GM21529 (cell line): ENCODE measurements around the gene C1orf174.

ENCODE experiments used
- ATAC-seq: cut with Tn5 transposase; IDR thresholded peaks from one replicate; pipeline ENCODE4 v1.9.1; 2021; ENCODE audit not compliant: unreplicated experiment

The C1orf174 gene

DNA sequence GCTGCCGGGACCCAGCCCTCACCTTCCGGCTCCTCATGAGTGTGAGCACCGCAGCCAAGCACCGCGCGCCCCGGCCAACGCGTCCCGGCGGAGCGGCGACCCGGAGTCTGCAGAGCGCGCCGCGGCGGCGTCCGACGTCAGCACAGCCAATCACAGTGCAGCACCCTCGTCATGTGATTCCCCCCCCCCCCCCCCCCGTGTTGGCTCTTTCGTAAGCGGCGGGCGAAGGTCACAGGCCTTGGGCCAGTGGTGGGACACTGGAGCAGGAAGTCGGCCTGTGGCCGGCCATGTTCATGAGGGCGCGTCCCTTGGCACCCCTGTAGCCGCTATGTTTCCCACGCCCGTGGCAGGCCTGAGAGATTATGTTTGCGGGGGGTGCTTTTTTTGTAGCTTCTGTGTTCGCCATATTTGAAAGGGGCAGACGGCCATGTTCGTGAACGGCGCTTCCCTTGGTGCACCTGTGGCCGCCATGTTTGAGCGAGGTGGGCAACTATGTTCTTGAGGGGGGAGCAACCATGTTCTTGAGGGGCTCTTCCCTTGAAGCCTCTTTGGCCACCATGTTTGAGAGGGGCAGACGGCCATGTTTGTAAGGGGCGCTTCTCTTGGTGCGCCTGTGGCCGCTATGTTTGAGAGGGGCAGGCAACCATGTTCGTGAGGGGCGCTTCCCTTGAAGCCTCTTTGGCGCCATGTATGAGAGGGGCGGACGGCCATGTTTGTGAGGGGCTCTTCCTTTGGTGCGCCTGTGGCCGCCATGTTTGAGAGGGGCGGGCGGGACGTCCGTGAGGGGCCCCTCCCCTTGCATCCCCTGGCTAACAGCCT is at the start of gene C1orf174:
C1orf174 (minus strand) TSS at position 123 of the 819 bp plus-strand sequence; CDS start at position 37, 86 bp downstream.
- peak; percentile 71 for ATAC-seq

DNA sequence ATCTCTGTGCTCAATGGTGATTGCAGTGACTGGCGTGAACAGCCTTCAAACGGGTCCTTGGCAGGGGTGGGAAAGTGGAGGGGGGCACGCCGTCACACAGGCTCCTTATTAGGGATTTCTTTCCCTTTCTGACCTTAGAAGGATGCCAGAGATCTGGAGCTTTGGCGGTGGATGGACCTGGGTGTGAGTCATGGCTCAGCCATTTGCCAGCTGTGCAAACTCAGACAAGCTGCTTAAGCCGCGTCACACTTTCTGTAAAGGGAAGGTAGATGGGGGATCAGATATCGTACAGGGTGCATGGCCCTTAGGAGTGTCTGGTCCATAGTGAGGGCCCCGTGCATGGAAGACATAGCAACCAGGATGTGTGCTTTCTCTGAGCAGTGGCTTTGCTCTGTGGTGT is 48.3 kb upstream of the C1orf174 start:
- ATAC-seq = no peak

DNA sequence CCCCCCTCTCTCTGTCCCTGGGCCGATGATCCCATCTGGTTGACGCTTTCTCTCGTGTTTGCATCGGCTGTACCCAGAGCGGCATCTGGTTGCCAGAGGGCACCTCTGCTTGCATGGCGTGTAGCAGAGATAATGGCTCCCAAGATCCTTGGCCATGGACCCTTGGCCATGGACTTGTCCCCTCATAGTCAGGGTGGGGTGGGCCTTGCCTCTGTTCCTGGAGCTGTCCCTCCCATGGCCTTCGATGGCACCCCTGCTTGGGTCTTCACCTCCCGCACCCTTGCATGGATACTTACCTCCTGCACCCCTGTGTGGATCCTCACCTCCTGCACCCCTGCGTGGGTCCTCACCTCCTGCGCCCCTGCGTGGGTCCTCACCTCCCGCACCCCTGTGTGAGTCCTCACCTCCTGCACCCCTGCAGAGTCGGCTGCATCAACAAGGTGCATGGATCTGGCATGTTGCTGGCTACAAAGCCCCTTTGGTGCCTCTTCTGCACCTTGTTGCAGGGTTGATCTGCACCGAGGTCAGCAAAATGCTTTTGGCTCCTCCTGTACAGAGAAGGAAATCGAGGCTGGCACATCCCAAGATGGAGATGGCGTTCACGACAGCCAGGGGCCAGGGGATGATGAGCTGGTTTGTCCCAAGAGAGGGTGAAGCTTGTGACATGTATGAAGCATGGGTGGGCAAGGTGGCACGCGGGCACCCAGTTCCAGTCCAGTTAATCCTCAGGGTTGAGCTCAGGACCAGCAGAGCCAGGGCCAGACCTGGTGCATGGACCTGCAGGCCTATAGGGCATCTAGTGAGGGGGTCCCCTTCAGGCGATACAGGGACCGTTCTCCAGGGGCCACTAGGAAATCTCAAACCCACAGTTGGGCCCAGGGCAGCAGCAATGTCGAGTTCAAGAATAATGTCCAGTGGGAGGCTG is 46.1 kb upstream of the C1orf174 start:
- ATAC-seq = no peak

DNA sequence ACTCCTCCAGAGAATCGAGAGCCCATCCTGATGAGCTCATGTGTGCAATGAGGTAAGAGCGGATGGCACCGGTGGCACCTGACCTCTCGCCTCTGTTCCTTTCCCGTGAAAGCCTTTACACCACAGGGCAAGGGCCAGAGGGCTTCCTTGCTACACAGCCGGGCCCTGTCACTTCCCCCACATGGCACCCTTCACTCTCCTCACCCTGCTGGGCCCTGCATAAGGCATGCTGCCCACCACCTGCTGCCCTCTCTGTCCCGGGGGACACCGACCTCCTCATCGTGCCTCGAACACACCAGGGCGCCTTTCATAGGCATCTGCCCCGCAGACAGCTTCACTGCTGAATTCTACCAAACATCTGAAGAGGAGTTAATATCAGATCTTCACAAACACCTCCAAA is 45.1 kb upstream of the C1orf174 start:
- no peak for ATAC-seq

DNA sequence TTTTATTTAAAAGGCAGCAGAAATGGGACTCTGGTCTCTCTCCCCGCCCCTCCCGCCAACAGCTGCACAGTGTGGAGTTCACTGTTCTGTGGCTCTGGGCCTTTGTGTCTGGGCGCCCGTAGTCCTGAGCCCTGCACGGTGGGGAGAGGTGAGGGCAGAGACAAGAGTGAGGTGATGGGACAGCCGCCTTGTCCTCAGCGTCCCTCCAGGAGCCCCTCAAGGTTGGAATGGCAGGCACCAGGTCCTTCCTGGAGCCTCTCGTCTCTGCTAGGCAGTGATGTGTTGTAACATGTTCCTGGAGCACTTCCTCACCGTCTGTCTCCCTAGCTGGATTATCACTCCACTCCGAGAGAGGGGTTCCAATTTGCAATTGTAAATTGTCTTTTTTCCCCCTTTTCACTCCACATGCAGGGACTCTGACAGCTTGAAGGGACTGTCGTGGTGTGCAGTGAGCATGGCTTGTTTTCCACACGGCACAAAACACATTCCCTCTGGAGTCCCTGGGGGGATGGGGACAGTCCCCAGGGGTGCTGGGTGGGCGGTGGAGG is 44.6 kb upstream of the C1orf174 start:
- no peak for ATAC-seq

DNA sequence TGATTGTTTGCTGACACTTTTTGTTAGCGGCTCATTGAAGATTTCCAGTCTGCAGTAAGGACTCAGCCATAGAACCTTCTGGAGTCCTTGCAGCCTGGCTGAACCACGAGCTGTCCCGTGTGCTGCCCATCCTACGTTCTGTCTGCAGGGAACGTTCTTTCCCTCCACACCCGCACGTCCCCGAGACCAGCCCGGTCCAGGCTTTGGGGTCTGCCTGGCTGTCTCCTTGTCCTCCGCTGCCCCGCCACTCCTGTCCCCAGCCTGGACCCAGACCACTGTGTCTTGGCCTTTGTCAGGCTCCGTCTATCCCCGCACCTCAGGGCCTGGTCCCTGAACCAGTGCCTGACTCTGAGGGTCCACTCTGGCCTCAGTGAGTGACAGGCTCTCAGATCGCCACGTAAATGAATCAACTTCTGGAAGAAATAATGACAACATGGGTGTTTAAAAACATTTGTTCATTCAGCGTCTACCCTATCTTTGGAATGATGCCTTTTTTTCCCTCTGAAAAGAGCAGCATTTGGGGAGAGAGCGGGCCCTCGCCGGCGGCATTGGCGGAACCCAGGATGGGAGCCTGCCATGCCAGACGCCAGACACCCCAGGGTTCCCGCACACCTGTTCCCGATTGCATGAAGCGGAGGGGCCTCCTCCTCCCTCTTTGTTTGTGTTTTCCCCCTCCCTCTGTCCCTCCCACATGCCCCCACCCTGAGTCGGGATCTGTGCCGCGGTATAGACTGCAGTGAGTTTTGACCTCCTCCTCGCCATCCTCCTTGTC is 43.9 kb upstream of the C1orf174 start:
- ATAC-seq = no peak

DNA sequence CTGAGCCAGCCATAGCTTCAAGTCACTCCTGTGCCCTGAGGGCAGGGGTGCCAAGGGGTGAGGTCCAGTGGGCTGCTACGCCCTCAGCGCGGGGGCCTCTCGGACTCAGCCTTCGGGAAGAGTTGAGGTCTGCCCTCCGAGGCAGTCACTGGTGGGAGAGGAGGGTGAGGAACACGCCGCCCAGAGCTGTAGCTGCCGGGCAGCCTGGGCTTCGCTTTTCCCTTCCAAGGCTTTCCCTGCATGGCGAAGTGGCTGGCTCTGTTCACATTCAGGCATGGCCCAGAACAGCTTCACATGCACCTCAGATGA is 43.0 kb upstream of the C1orf174 start:
- ATAC-seq = no peak

DNA sequence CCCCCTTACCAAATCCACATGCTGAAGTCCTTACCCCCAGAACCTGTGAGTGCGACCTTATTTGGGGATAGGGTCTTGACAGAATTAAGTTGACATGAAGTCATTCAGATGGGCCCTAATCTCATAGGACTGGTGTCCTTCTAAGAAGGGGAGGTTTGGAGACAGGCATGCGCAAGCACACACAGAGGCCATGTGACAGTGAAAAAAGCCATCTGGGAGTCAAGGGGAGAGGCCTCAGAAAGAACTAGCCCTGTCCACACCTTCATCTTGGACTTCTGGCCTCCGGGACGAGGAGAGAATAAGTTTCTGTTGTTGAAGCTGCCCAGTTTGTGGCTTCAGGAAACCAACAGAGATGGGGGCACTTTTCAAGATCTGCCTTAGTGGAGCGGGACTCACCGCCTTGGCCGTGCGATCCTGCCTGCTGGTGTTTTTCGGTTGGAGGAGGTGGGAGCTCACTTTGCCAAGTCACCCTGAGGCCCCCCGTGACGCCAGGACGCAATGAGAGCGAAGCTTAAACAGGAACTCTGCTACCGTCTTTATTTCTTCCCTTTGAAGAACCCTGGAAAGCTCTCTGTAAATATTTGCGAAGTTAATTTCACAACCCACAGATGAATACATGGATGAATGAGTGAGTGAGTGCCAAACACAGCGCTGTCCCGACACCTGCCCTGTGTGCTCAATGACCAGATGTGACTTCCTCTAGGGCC is 42.5 kb upstream of the C1orf174 start:
- no peak for ATAC-seq

DNA sequence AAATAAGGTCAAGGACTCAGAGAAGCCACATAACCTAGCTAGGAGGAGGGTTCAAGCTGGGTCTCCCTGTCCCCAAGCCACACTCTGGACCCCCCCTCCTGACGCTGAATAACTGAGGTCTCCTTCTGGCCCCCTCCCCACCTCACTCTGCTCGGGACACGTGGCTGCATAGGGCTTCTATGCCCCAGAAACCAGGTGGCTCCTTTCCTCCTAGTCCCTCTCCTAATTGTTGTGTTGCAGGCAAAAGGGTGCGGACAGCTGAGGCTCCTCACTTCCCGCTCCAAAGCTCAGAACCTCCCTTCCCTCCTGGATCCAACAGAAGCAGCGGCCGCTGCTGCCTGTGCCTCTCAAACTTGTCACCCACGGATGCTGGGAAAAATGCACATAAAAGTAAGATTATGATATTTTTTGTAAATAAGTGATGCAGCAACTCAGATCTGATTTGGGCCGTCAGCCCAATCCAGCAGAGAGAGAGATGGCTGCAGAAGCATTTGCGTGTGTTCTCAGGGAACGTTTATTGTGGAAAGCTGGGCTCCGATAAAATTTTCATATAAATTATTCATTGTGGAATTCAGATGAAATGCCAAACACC is 40.8 kb upstream of the C1orf174 start:
- ATAC-seq = no peak

DNA sequence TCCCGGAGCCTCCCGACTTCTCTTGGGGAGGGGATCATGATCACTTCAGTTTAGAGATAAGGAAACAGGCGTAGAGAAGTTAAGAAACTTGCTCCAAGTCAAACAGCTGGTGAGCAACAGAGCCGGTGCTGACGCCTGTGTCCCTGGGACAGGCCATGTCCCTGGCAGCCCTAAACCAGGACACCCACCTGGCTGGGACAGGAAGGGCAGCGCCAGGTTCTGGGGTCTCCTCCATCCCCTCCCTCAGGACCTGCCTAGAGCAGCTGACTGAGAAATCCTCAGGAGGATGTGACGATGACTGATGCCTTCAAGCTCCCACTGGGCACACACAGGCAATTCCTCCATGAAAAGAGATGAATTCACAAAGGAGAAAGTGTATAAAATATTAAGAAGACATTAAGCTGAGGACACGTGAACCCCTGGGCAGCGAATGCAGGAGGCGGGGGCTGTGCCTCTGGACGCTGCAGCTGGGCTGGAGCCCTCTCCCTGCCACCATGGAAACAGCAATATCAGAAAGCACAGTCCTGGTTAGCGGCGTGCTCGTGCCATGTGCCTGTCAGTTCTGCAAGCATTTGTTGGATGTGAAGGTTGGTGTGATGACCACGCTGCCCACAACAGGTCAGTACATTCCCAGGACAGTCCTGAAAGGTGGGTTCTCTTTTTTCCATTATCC is 40.1 kb upstream of the C1orf174 start:
- ATAC-seq = no peak

DNA sequence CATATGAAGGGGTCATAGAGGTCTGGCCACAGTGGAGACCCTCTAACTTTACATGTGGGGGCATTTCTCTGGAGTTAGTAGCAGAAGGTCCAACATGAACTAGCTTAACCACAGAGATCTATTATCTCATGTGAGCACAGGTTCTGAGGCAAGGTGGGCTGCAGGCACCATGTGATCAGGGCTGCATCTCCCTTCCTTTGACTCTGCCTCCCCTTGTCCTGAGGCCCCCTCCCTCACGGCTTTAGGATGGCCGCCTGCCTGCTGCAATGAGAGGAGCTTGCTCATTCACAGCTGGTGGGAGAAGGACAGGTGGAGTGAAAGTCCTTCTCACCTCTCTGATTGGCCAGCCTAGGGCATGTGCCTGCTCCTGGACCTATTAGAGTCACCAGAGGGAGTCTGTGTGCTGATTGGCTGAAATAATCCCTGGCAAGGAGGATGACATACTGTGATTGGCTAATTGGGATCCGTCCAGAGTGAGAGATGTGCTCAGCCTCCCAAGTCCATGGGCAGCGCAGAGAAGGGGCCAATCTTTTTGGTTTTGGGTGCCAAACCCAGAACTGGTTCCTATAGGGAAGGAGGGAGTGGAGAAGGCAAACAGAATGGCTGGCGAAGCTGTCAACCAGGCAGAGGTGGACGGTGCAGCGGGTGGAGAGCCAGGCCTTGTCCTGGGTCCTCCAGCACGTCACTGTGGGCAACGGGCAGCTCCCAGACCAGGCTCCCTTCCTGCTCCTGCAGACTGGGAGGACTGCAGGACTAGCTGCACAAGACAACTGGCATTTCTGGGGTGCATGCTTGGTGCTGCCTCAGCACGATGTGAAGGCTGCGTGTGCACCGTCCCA is 39.4 kb upstream of the C1orf174 start:
- no peak for ATAC-seq

DNA sequence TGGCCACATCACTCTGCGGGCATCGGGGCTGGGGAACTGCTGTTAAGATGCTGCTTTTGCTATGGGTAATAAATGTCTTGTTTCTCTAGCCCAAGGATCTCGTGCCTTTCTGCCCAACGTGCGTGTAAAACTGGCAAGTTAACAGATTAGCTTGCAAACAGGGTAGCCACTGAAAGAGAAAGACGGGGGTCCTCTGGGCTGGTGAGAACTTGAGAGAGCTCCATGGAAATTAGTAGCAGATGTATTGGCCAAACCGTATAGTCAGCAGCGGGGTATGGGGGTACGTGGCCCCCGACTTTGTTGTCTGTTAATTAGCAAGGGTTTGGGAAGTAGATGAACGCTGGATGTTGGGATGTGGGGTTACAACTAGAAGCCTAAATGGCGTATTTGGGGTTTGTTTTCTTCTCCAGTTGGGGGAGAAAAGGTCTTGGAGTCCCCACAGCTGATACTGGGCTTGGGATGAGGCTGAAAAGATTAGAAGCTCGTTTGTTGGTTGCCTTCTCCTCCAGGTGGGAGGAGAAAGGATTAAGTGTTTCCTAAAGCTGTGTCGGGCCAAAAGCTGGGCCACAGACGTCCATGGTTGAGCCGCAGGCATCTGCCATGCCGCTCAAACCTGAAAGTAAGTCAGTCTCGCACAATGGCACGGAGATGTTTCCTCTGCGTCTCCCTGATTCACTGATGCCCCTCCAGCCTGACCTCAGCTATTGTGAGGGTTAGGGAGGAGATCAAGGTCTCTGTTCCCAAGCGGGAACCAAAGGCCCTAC is 32.3 kb upstream of the C1orf174 start:
- ATAC-seq = no peak

DNA sequence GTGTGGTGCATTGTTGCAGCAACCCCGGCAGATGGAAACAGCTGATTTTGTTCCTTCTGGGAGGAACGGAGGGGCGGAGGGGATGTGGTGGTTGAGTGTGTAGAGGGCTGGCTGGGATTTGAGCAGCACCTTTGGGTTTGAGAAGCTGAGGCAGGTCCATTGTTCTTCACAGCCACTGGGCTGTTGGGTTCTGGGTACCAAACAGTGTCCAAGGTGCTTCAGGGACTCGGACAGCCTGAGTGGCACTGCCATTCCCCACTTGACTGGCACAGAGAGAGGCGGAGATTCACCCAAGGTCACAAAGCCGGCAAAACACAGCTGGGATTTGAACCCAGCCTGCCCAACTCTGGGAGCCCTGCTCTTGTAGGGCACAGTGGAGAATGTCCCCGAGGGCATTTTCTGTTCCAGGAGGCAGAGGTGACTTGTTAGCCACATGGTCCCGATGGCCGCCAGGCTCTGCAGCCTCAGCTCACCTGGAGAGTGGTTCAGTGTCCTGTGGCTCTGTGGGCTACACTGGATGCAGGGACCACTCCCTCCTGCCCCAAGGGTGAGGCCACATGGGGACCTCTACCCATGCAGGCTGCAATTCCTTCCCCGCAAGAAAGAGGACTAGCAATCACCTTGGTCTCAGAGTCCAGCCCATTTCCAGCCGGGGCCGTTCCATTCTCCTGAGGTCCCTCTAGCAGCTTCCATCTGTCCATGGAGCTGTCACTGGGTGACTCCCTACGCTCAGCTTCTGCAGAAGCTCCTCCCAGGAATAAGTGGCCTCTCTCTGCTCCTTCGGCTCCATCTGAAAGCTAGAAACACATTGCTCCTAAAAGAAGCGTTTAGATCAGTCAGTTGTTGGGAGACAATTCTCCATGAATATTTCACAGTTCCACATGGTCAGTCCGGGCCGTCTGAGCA is 31.2 kb upstream of the C1orf174 start:
- ATAC-seq = no peak

DNA sequence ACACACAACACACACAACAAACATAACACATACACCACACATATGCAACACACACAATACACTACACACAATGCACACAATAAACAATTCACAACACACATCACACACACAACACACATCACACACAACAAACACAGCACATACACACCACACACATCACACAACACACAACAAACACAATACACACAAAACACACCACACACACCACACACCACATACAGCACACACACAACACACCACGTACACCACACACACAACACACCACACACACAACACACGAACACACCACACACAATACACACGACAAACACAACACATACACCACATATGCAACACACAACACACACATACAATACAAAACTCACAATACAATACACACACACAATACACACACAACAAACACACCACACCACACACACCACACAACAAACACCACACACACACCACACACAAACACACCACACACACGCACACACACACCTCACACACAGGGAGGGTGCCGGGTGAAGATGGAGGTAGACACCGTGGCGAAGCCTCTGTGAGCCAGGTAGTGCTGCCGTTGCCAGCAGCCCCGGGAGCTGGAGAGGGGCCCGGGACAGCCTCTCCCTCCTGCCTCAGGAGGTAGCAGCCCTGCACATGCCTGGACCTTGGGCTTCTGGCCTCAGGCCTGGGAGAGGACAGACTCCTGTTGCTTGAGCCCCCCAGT is 30.4 kb upstream of the C1orf174 start:
- ATAC-seq = no peak

DNA sequence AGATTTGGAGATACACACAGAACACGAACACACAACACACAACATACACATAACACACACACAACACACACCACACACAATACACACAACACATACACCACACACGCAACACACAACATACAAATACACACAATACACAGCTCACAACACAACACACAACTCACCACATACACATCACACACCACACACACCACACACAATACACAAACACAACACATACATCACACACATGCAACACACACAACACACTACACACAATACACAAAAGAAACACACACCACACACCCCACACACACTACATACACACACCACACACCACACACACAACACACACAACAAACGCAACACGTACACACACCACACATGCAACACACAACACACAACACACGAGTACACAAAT is 29.1 kb upstream of the C1orf174 start:
- ATAC-seq = no peak

DNA sequence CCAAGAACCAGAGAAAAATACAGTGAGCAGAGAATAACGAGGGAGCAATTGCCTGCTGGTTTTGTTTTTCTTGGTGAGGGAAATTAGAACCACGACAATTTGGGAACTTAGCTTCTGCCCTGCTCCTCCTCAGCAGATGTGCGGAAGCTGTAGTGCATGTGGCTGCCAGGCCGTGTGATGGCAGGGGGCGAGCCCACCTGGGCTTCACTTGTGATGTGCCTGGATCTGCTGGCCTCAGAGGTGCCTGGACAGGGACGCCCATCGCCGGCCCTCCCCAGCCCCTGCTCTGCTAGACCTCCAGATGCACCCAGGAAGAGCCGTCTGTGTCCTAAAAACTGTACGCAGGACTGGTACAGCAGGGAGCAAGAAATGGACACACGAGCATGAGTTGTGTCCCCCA is 28.5 kb upstream of the C1orf174 start:
- no peak for ATAC-seq
